Measurements from ENCODE around the gene PXT1.
"Not testable (repeated sequence)": the region's sequence is repeated elsewhere in the genome, so short reads cannot be mapped to it uniquely, and the experiment has no call there.

Gene PXT1

GRCh38 chr6:36368421-36368820 is 74.2 kb downstream of the PXT1 start:
- no peak for DNase-seq

GRCh38 chr6:36367743-36368142 is 74.9 kb downstream of the PXT1 start:
- no peak for DNase-seq

- no peak for DNase-seq
These were observed 77.8 kb downstream of the PXT1 start for GRCh38 chr6:36364669-36365479.

GRCh38 chr6:36364061-36364635 is 78.5 kb downstream of the PXT1 start:
- not testable (repeated sequence) for DNase-seq

- not testable (repeated sequence) for DNase-seq
These were observed 79.3 kb downstream of the PXT1 start for GRCh38 chr6:36363371-36363752.

- DNase-seq, result no peak
These were observed 79.9 kb downstream of the PXT1 start for GRCh38 chr6:36362551-36363370.

GRCh38 chr6:36361071-36361470 is 81.6 kb downstream of the PXT1 start:
- no peak for DNase-seq

GRCh38 chr6:36360241-36361054 is 82.2 kb downstream of the PXT1 start:
- DNase-seq, result peak; percentile 82

- DNase-seq, result no peak
These were observed 84.3 kb downstream of the PXT1 start for GRCh38 chr6:36358226-36358915.

- no peak for DNase-seq
These were observed 84.8 kb downstream of the PXT1 start for GRCh38 chr6:36357872-36358225.

GRCh38 chr6:36355819-36356218 is 86.8 kb downstream of the PXT1 start:
- no peak for DNase-seq

- no peak for DNase-seq
These were observed 89.2 kb downstream of the PXT1 start for GRCh38 chr6:36353411-36353915.

GRCh38 chr6:36352477-36353157 is 90.0 kb downstream of the PXT1 start:
- DNase-seq, result no peak

GRCh38 chr6:36350681-36351571 is 91.7 kb downstream of the PXT1 start:
- DNase-seq, result no peak

- no peak for DNase-seq
These were observed 92.6 kb downstream of the PXT1 start for GRCh38 chr6:36350082-36350481.

- DNase-seq, result peak; percentile 97
These were observed 93.4 kb downstream of the PXT1 start for GRCh38 chr6:36349240-36349639.

- no peak for DNase-seq
These were observed 95.0 kb downstream of the PXT1 start for GRCh38 chr6:36347621-36348020.

GRCh38 chr6:36346486-36347273 is 96.0 kb downstream of the PXT1 start:
- DNase-seq, result no peak

- no peak for DNase-seq
These were observed 96.8 kb downstream of the PXT1 start for GRCh38 chr6:36345681-36346466.
